Gastroesophageal sphincter (tissue), 3 donors: ENCODE measurements around the gene ZFYVE28.

Experiments
- POLR2A ChIP-seq, 2 donors: fragments of 450-650 bp; IDR thresholded peaks; one replicate each; pipeline ENCODE4 v1.6.1; 2017; ENCODE audit warnings: antibody characterized with exemption in 2 of 2, mild to moderate bottlenecking in 2 of 2, moderate library complexity in 1 of 2
- TF ChIP-seq, protein P1 (sequence below), 4 experiments: fragments of 200-600 bp in 2 of 4; fragments of 450-650 bp in 2 of 4; sonication (generic) in 1 of 4; IDR thresholded peaks; one replicate each; pipeline ENCODE4 v1.5.1; 2017 to 2019; ENCODE audit warnings: antibody characterized with exemption in 4 of 4, mild to moderate bottlenecking in 2 of 4, moderate library complexity in 2 of 4

DNA sequence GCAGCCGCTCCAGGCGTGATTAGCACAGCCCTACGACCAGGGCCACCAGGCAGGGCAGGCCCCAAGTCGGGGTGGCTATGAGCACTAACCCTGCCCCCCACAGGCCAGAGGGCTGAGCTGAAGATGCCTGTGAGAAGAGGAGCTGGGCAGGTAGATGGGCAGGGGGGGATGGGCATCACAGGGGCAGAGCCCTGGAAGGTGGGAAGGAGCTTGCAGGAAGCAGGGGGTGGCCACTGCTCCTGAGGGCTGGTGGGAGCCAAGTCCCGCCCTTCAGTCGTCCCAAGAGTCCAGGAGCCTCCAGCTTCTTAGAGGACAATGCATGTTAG is 149.3 kb downstream of the ZFYVE28 start:
- TF ChIP-seq, protein P1, sequence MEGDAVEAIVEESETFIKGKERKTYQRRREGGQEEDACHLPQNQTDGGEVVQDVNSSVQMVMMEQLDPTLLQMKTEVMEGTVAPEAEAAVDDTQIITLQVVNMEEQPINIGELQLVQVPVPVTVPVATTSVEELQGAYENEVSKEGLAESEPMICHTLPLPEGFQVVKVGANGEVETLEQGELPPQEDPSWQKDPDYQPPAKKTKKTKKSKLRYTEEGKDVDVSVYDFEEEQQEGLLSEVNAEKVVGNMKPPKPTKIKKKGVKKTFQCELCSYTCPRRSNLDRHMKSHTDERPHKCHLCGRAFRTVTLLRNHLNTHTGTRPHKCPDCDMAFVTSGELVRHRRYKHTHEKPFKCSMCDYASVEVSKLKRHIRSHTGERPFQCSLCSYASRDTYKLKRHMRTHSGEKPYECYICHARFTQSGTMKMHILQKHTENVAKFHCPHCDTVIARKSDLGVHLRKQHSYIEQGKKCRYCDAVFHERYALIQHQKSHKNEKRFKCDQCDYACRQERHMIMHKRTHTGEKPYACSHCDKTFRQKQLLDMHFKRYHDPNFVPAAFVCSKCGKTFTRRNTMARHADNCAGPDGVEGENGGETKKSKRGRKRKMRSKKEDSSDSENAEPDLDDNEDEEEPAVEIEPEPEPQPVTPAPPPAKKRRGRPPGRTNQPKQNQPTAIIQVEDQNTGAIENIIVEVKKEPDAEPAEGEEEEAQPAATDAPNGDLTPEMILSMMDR (IDR thresholded peaks at IDR 0.05): no peak
- TF ChIP-seq POLR2A (IDR thresholded peaks at IDR 0.05): no peak
